RWPE2 (cell line): ENCODE data around the gene PPP4R1.

ENCODE experiments used
- ATAC-seq: fragments of 200-7000 bp; cut with Tn5 transposase; 3 replicates; pipeline ENCODE4 v1.9.1; 2021; ENCODE audit warnings: low read depth
- DNase-seq: peaks from one replicate; pipeline ENCODE4 v3.0.0-alpha.2; 2020; ENCODE audit warnings: low spot score
- H3K27ac ChIP-seq: fragments of 450-650 bp; 2 replicates; pipeline ENCODE4 v1.5.1; 2017; ENCODE audit warnings: mild to moderate bottlenecking; ENCODE audit not compliant: poor library complexity, severe bottlenecking
- H3K27me3 ChIP-seq: fragments of 250-450 bp; sonication (Bioruptor Pico); 2 replicates; pipeline ENCODE4 v1.5.1; 2021; ENCODE audit warnings: mild to moderate bottlenecking, moderate library complexity; ENCODE audit not compliant: insufficient read depth, poor library complexity, severe bottlenecking
- H3K36me3 ChIP-seq: fragments of 250-450 bp; sonication (Bioruptor Pico); 2 replicates; pipeline ENCODE4 v1.5.1; 2020; ENCODE audit warnings: low read depth, mild to moderate bottlenecking, moderate library complexity
- H3K4me1 ChIP-seq: fragments of 250-450 bp; sonication (Bioruptor Pico); 2 replicates; pipeline ENCODE4 v1.5.1; 2021; ENCODE audit warnings: mild to moderate bottlenecking, moderate library complexity; ENCODE audit not compliant: insufficient read depth, poor library complexity, severe bottlenecking
- H3K4me3 ChIP-seq: fragments of 250-450 bp; sonication (Bioruptor Pico); 2 replicates; pipeline ENCODE4 v1.5.1; 2021; ENCODE audit warnings: mild to moderate bottlenecking, moderate library complexity; ENCODE audit not compliant: severe bottlenecking
- H3K9me3 ChIP-seq: fragments of 250-450 bp; sonication (Bioruptor Pico); 2 replicates; pipeline ENCODE4 v1.5.1; 2021; ENCODE audit warnings: mild to moderate bottlenecking, moderate library complexity; ENCODE audit not compliant: severe bottlenecking
- CTCF ChIP-seq: fragments of 450-650 bp; IDR thresholded peaks from one replicate; pipeline ENCODE4 v1.5.1; 2017; ENCODE audit warnings: mild to moderate bottlenecking, moderate library complexity; ENCODE audit not compliant: poor library complexity, severe bottlenecking

PPP4R1 gene

GRCh38 chr18:9562584-9562983, 51.8 kb downstream of the PPP4R1 start:
- no peak for ATAC-seq

GRCh38 chr18:9561759-9562158, 52.6 kb downstream of the PPP4R1 start:
- Histone ChIP-seq H3K27me3 (no peaks in the 10 kb centered on the region), H3K27ac (no peak overlapping the region), H3K4me1 (peaks cover 31% of the 10 kb centered on the region), H3K4me3 (no peak overlapping the region), H3K36me3 (peaks cover 98% of the 10 kb centered on the region), H3K9me3 (no peaks in the 10 kb centered on the region)
- DNase-seq, result no peak
- TF ChIP-seq CTCF, result no peak
- no peak for ATAC-seq

More at GRCh38 chr18:9562584-9562983, 51.8 kb downstream of the PPP4R1 start:
- H3K27me3 ChIP-seq, result no peaks in the 10 kb centered on the region
- DNase-seq, result no peak
- H3K27ac ChIP-seq, result no peak overlapping the region
- peaks cover 98% of the 10 kb centered on the region for H3K36me3 ChIP-seq
- TF ChIP-seq CTCF, result no peak
- H3K9me3 ChIP-seq, result no peaks in the 10 kb centered on the region
- no peak overlapping the region for H3K4me3 ChIP-seq
- H3K4me1 ChIP-seq, result peaks cover 24% of the 10 kb centered on the region

GRCh38 chr18:9559253-9559652, 55.1 kb downstream of the PPP4R1 start:
- Histone ChIP-seq H3K4me3 (no peak overlapping the region), H3K27me3 (no peaks in the 10 kb centered on the region), H3K4me1 (peaks cover 31% of the 10 kb centered on the region), H3K9me3 (no peaks in the 10 kb centered on the region), H3K36me3 (peaks cover 100% of the 10 kb centered on the region), H3K27ac (peak overlapping the region; percentile 56)
- no peak for TF ChIP-seq CTCF
- ATAC-seq (peak; percentile 39), DNase-seq (no peak)

- ATAC-seq, result no peak
- no peak for TF ChIP-seq CTCF
- H3K9me3 ChIP-seq, result no peaks in the 10 kb centered on the region
- peaks cover 99% of the 10 kb centered on the region for H3K36me3 ChIP-seq
- no peak for DNase-seq
- no peaks in the 10 kb centered on the region for H3K27me3 ChIP-seq
- no peak overlapping the region for H3K4me3 ChIP-seq
- peak overlapping the region; percentile 56 for H3K27ac ChIP-seq
- H3K4me1 ChIP-seq, result peaks cover 31% of the 10 kb centered on the region
These were observed 55.8 kb downstream of the PPP4R1 start for GRCh38 chr18:9558387-9559064.

GRCh38 chr18:9557250-9557943, 57.0 kb downstream of the PPP4R1 start:
- no peak for DNase-seq
- H3K4me3 ChIP-seq, result no peak overlapping the region
- H3K9me3 ChIP-seq, result no peaks in the 10 kb centered on the region
- H3K27me3 ChIP-seq, result no peaks in the 10 kb centered on the region
- peaks cover 31% of the 10 kb centered on the region for H3K4me1 ChIP-seq
- peak; percentile 87 for ATAC-seq
- H3K27ac ChIP-seq, result peak overlapping the region; percentile 56
- no peak for TF ChIP-seq CTCF
- peaks cover 99% of the 10 kb centered on the region for H3K36me3 ChIP-seq
